ENCODE results near the gene LAYN.

Gene LAYN

DNA sequence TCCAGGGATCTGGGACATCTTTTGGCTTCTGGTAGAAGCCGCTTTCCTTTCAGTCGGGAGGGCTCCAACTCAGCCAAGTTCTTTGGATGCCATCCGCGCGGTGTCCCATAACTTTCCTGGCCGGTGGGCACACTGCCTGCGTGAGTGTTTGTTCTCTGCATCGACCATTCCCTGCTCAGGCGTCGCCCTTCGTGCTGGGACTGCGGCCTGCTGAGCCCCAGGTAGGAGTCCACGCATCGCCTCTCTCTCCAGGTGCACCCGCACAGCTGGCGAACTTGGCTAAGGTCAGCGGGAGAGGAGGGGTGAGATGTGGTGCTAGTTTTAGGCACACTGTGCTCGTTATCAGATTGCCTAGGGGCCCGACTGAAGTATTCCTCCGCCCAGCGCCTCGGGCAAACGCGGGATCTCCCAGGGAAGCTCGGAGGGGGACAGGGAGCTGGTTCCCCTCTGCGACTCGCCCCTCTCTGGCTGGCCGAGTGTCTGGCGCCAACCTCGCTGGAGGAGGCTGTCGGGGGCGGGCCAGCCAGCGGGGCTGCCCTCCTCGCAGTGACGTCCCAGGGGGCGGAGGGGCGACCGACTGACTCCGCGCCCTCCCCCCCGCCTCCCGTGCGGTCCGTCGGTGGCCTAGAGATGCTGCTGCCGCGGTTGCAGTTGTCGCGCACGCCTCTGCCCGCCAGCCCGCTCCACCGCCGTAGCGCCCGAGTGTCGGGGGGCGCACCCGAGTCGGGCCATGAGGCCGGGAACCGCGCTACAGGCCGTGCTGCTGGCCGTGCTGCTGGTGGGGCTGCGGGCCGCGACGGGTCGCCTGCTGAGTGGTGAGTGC lies at the start of gene LAYN:
Gene LAYN (plus strand): TSS at position 607 of the 823 bp plus-strand sequence. CDS start 124 bp downstream, at position 731.
- FAIRE-seq = no peak

DNA sequence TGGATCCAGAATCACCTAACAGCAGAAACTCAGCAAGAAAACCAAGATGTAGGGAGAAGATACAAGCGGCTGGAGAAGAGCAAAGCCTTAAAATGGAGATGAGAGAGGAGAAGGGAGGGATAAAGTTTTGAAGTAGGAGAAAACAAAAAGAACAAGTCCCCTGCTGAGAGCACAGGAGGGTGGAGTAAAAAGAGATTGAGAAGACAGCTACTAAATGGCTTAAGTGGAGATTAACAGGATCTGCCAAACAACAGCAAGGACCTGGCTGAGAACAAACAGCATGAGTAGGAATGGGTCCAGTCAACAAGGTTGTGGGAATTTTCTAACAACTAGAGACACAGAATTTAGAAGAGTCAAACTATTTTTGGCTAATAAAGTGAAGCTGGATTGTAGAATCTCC lies 46.5 kb upstream of the LAYN start:
- FAIRE-seq = no peak

GRCh38 chr11:111499483-111499882 lies 41.0 kb upstream of the LAYN start:
- FAIRE-seq = no peak

GRCh38 chr11:111500481-111500880 lies 40.0 kb upstream of the LAYN start:
- FAIRE-seq = no peak

DNA sequence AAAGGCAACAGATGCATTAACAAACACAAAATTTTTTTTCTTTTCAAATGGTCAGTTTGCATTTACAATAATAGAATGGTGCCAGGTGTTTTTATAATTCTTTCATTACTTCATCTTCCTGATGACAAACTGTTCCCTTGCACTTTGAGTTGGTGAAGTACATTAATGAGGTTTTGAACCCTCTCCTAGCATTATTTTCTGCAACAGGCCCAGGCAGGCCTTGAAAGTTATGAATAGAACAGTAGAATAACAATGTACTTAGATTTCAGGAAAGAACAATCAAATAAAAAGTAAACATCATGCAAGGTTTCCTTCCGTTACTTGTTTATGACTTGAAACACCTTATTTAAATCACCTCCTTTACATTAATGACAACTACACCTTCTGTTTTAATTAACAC lies 37.9 kb upstream of the LAYN start:
- FAIRE-seq = no peak

DNA sequence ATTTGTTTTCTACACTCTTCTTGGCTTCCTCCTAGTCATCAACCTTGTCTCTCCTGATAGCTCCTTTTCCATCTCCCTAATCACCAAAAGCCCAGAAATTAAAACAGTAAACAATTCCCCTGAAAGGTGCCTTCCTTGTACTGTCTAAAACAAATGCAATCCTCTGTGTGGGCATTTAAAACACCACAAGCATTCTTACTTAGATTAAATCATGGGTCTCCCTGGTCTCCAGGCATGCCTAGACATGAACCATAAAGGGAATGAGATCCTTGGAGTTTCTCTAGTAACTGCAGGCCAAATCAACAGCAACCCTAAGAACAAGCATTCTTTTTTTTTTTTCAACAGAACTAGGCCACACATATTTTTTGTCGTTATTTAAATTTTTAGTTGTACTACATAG lies 30.2 kb upstream of the LAYN start:
- FAIRE-seq = no peak

GRCh38 chr11:111512296-111513239 lies 28.0 kb upstream of the LAYN start, which contains the start of gene BTG4:
Gene BTG4 (minus strand): TSS chr11:111512386. CDS start chr11:111498776, 13,610 bp downstream.
- FAIRE-seq = no peak

DNA sequence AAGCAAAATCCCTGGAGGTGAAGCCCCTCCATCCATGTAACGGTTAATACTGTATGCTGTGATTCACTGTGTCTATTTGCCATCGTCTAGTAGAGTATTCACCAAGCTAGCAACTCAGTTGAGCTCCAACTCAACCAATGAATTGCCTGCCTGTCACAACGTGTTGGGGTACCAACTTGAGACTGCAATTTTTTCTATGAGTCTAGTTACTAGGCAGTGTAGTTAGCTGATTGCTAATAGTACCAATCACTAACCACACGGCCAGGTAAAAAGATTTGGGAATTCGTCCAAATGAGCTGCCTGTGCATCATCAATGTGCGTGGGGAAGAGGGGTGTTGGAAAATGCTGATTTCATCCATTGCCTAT lies 27.3 kb upstream of the LAYN start:
- FAIRE-seq = no peak

DNA sequence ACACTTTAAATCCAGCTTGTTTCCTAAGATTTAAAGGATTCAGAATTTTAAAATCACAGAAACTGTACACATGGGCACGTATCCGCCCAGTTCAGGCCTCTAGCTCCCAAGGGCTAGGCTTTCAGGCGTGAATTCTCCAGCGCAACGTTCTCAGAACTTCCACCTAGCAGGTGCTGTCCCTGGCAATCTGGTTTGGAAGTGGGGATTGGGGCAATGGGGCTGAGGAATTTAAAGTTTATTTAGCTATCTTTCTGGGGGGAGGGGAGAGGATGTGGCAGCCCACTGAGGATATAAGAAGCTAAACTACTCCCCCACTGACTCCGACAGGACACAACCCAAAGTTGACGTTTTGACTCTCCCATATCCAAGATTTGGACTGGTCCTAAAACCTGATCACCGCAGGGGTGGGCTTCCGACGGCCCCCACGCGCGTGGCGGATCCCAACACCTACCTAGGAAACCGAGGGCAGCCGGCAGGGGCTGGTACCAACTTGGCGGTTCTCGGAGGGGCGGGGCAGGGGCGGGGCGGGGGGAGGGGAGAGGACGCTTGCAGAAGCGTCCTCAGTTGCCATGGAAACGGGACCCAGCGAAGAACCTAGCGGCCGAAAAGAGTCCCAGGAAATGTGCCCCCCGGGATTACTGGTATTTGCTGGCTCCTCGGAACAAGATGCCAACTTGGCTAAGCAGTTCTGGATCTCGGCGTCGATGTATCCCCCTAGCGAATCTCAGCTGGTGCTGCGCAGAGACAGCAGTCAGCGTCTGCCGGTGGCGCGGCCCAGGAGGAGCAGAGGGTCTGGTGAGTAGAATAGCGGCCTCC lies 26.1 kb upstream of the LAYN start, which contains the start of gene HOATZ:
Gene HOATZ (plus strand): TSS at position 563 of the 816 bp plus-strand sequence. CDS start 7 bp downstream, at position 570.
- no peak for FAIRE-seq

- no peak for FAIRE-seq
Observed at GRCh38 chr11:111515591-111515990, 24.9 kb upstream of the LAYN start.

GRCh38 chr11:111518668-111519067 lies 21.9 kb upstream of the LAYN start:
- FAIRE-seq = no peak

GRCh38 chr11:111520560-111520959 lies 20.0 kb upstream of the LAYN start:
- FAIRE-seq = no peak

DNA sequence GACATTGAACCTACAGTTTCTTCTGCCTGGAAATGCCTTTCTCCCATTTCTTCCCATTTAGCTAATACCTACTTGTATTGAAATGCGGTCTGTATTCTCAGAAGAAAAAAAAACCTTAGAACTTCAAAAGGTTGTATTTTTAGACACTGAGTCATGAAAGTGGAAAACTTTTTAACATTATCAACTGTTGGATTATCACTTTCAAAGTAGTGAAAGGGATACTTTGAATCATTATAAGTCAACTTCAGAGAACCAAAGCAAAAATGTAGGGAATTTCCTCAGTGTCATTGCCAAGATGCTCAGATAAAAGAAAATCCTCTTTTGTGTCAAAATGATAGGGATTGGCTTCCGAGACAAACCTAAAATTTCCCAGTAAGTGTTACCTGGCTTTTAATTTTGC lies 19.4 kb upstream of the LAYN start:
- no peak for FAIRE-seq

DNA sequence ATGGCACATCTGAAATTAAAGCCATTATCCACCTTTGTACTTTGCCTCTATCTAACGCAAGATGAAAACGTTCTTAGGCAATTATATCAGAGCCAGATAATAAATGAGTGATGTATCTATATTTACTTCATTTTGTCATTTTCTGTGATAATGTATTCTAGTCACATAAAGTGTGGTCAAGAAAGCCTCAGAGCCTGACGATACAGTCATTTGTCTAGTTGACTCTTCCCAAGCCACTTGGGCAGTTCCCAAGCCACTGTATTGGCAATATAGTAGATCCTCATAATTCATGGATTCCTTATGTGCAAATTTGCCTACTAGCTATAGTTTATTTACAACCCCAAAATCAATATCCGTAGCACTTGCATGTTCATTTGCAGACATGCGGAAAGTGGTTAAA lies 18.1 kb upstream of the LAYN start:
- no peak for FAIRE-seq

DNA sequence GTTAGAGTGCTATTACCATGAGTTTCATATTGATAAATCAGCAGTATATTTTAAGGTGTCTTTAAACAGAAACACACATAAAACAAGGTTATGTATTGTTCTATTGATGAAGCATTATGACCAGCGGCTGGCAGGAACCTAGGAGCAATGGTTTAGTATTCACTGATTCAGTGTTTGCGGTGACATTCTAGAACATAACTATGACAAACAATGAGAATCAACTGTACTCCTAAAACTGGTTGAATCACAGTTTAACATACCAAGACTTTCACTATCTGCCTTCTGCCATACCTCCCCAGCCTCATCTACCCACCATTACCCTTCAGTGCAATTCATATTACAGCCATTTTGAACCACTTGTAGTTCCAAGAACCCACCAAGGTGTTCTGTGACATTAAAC lies 17.2 kb upstream of the LAYN start:
- no peak for FAIRE-seq

GRCh38 chr11:111524056-111524455 lies 16.5 kb upstream of the LAYN start:
- no peak for FAIRE-seq

- FAIRE-seq = no peak
Observed at GRCh38 chr11:111525456-111525855, 15.1 kb upstream of the LAYN start.

DNA sequence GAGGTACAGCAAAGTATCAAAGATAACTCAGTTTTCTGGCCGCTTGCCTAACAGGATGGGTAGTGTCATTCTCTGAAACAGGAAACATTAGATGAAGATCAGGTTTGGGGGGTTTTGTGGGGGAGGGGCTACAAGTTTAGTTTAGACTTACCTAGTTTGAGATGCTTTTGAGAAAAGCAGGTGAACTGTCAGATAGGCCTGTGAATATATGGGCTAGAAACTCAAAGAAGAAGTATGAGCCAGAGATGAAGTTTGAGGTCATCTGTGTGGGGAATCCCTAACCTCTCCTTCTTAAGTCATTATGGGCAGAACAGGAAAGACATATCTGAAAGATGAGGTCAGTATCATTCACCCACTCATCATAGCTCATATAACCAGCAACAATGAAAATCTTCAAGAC lies 14.0 kb upstream of the LAYN start:
- FAIRE-seq = no peak

- FAIRE-seq = no peak
Observed at GRCh38 chr11:111527279-111527678, 13.2 kb upstream of the LAYN start.

GRCh38 chr11:111528557-111528956 lies 12.0 kb upstream of the LAYN start:
- FAIRE-seq = no peak

GRCh38 chr11:111530091-111530490 lies 10.4 kb upstream of the LAYN start:
- FAIRE-seq = no peak

GRCh38 chr11:111531136-111531535 lies 9.4 kb upstream of the LAYN start:
- FAIRE-seq = no peak
